ENCODE results near the gene ATP5ME. TPM values are rescaled to one million over a fixed set of nuclear protein-coding genes. Genes with fewer than 3 reads are reported as not detected.

Gene ATP5ME
- total RNA-seq, 6 experiments from 2014 or later, result 181 to 374 (median 290) TPM

GRCh38 chr4:633406-633805 lies 40.7 kb downstream of the ATP5ME start:
- peaks cover 21% of the 10 kb centered on the region for H3K36me3 Mint-ChIP-seq (ENCODE audit: low read depth)
- H3K27me3 Mint-ChIP-seq (ENCODE audit: insufficient read depth), result no peaks in the 10 kb centered on the region; the same call in none of the 2 replicates
- peaks cover 51% of the 10 kb centered on the region for H3K9me3 Mint-ChIP-seq
- no peak for TF ChIP-seq CTCF (IDR thresholded peaks at IDR 0.05)
- no peak for DNase-seq
- H3K4me3 Mint-ChIP-seq, result no peak overlapping the region
- H3K4me1 Mint-ChIP-seq (ENCODE audit: low read depth), result no peaks in the 10 kb centered on the region
- no peak overlapping the region for H3K27ac Mint-ChIP-seq

- Mint-ChIP-seq H3K27ac (no peak overlapping the region), H3K36me3 (ENCODE audit: low read depth) (peaks cover 21% of the 10 kb centered on the region), H3K27me3 (ENCODE audit: insufficient read depth) (no peaks in the 10 kb centered on the region; the same call in none of the 2 replicates), H3K4me3 (no peak overlapping the region), H3K9me3 (peaks cover 49% of the 10 kb centered on the region), H3K4me1 (ENCODE audit: low read depth) (no peaks in the 10 kb centered on the region)
- no peak for DNase-seq
- TF ChIP-seq CTCF (IDR thresholded peaks at IDR 0.05), result no peak
Measured at GRCh38 chr4:632926-633325, 41.1 kb downstream of the ATP5ME start.

GRCh38 chr4:632196-632790 lies 41.8 kb downstream of the ATP5ME start:
- Mint-ChIP-seq H3K27me3 (ENCODE audit: insufficient read depth) (peaks cover under 1% of the 10 kb centered on the region), H3K27ac (no peak overlapping the region), H3K4me3 (no peak overlapping the region), H3K9me3 (peaks cover 44% of the 10 kb centered on the region), H3K36me3 (ENCODE audit: low read depth) (peaks cover 21% of the 10 kb centered on the region), H3K4me1 (ENCODE audit: low read depth) (no peaks in the 10 kb centered on the region)
- no peak for DNase-seq
- TF ChIP-seq CTCF (IDR thresholded peaks at IDR 0.05), result no peak

GRCh38 chr4:630656-631055 lies 43.4 kb downstream of the ATP5ME start:
- no peak for TF ChIP-seq CTCF (IDR thresholded peaks at IDR 0.05)
- peaks cover 21% of the 10 kb centered on the region for H3K36me3 Mint-ChIP-seq (ENCODE audit: low read depth)
- no peaks in the 10 kb centered on the region for H3K4me1 Mint-ChIP-seq (ENCODE audit: low read depth)
- H3K27me3 Mint-ChIP-seq (ENCODE audit: insufficient read depth), result peaks cover 5% of the 10 kb centered on the region; the same call in 1 of the 2 replicates
- no peak overlapping the region for H3K4me3 Mint-ChIP-seq
- no peak for DNase-seq
- no peak overlapping the region for H3K27ac Mint-ChIP-seq
- H3K9me3 Mint-ChIP-seq, result peaks cover 39% of the 10 kb centered on the region

- H3K36me3 Mint-ChIP-seq (ENCODE audit: low read depth), result peaks cover 21% of the 10 kb centered on the region
- DNase-seq, result no peak
- no peak overlapping the region for H3K4me3 Mint-ChIP-seq
- no peak overlapping the region for H3K27ac Mint-ChIP-seq
- H3K27me3 Mint-ChIP-seq (ENCODE audit: insufficient read depth), result peaks cover 5% of the 10 kb centered on the region; the same call in 1 of the 2 replicates
- peaks cover 34% of the 10 kb centered on the region for H3K9me3 Mint-ChIP-seq
- TF ChIP-seq CTCF (IDR thresholded peaks at IDR 0.05), result no peak
- H3K4me1 Mint-ChIP-seq (ENCODE audit: low read depth), result no peaks in the 10 kb centered on the region
Measured at GRCh38 chr4:629915-630641, 44.0 kb downstream of the ATP5ME start.
